Hepatocyte (in vitro differentiated cells): ENCODE data around the gene CAPN13. TPM values are rescaled to one million over a fixed set of nuclear protein-coding genes. Genes with fewer than 3 reads are reported as not detected.

Experiments
- DNase-seq: peaks from one replicate; pipeline ENCODE4 v3.0.0-alpha.2; 2016; ENCODE audit warnings: low spot score
- H2AFZ ChIP-seq: fragments of 200-600 bp; sonication (generic); 2 replicates; pipeline ENCODE4 v1.6.0; 2016; ENCODE audit warnings: antibody characterized with exemption, mild to moderate bottlenecking
- H3K27ac ChIP-seq: fragments of 200-600 bp; sonication (generic); 2 replicates; pipeline ENCODE4 v1.5.1; 2016; ENCODE audit warnings: mild to moderate bottlenecking
- H3K27me3 ChIP-seq: fragments of 200-600 bp; sonication (generic); 2 replicates; pipeline ENCODE4 v1.6.1; 2016
- H3K36me3 ChIP-seq: fragments of 200-600 bp; sonication (generic); replicated peaks from 2 replicates; pipeline ENCODE4 v1.5.1; 2016; ENCODE audit warnings: low read depth; ENCODE audit not compliant: insufficient read depth
- H3K4me1 ChIP-seq: fragments of 200-600 bp; sonication (generic); 2 replicates; pipeline ENCODE4 v1.5.1; 2016; ENCODE audit warnings: mild to moderate bottlenecking, moderate library complexity; ENCODE audit not compliant: insufficient read depth
- H3K4me2 ChIP-seq: fragments of 200-600 bp; sonication (generic); 2 replicates; pipeline ENCODE4 v1.6.0; 2016
- H3K4me3 ChIP-seq: fragments of 200-600 bp; sonication (generic); 2 replicates; pipeline ENCODE4 v1.5.1; 2016; ENCODE audit warnings: mild to moderate bottlenecking
- H3K79me2 ChIP-seq: fragments of 200-600 bp; sonication (generic); 2 replicates; pipeline ENCODE4 v1.6.0; 2017; ENCODE audit warnings: mild to moderate bottlenecking
- H3K9me2 ChIP-seq: fragments of 200-600 bp; sonication (generic); replicated peaks from 2 replicates; pipeline ENCODE4 v1.6.0; 2017; ENCODE audit warnings: mild to moderate bottlenecking; ENCODE audit not compliant: insufficient read depth
- H3K9me3 ChIP-seq: fragments of 200-600 bp; sonication (generic); 2 replicates; pipeline ENCODE4 v1.5.1; 2016; ENCODE audit warnings: low read depth, mild to moderate bottlenecking
- H4K20me1 ChIP-seq: fragments of 200-600 bp; sonication (generic); 2 replicates; pipeline ENCODE4 v1.6.0; 2016; ENCODE audit warnings: mild to moderate bottlenecking; ENCODE audit not compliant: insufficient read depth, poor library complexity, severe bottlenecking
- EZH2 ChIP-seq: fragments of 200-600 bp; sonication (generic); IDR thresholded peaks from 2 replicates; pipeline ENCODE4 v1.6.1; 2016; ENCODE audit warnings: antibody characterized with exemption, mild to moderate bottlenecking, borderline replicate concordance
- EZH2phosphoT487 ChIP-seq: fragments of 200-600 bp; sonication (generic); IDR thresholded peaks from one replicate; pipeline ENCODE4 v1.6.1; 2018; ENCODE audit warnings: antibody characterized with exemption, mild to moderate bottlenecking, low read depth, moderate library complexity; ENCODE audit not compliant: unreplicated experiment, severe bottlenecking
- WGBS: methylation state at CpG from one replicate; pipeline ENCODE4 v1.1.6; 2016; ENCODE audit warnings: low lambda C conversion rate; ENCODE audit errors: missing lambda C conversion rate; 5-methylcytosine and 5-hydroxymethylcytosine counted together
- polyA plus RNA-seq: library from polyadenylated mRNA; unstranded; fragments of >200 nt; fragmentation: Nextera tagmentation; extraction: Ambion mirVana; gene quantifications from 2 replicates; pipeline ENCODE4 v1.2.1, GENCODE V29; 2016
- total RNA-seq: library from RNA; depleted of rRNA; stranded (reverse); fragments of >200 nt; gene quantifications from 2 replicates; pipeline ENCODE4 v1.2.3, GENCODE V29; 2014
- TF ChIP-seq, protein P1 (sequence below): fragments of 200-600 bp; sonication (generic); IDR thresholded peaks from 2 replicates; pipeline ENCODE4 v1.5.1; 2016; ENCODE audit warnings: antibody characterized with exemption, mild to moderate bottlenecking; ENCODE audit not compliant: poor library complexity

The CAPN13 gene
- total and polyA plus RNA-seq, 2 experiments from 2014 or later: 5.9 to 6.0 TPM

- no peak for TF ChIP-seq EZH2phosphoT487
- TF ChIP-seq EZH2: no peak
- TF ChIP-seq, protein P1, sequence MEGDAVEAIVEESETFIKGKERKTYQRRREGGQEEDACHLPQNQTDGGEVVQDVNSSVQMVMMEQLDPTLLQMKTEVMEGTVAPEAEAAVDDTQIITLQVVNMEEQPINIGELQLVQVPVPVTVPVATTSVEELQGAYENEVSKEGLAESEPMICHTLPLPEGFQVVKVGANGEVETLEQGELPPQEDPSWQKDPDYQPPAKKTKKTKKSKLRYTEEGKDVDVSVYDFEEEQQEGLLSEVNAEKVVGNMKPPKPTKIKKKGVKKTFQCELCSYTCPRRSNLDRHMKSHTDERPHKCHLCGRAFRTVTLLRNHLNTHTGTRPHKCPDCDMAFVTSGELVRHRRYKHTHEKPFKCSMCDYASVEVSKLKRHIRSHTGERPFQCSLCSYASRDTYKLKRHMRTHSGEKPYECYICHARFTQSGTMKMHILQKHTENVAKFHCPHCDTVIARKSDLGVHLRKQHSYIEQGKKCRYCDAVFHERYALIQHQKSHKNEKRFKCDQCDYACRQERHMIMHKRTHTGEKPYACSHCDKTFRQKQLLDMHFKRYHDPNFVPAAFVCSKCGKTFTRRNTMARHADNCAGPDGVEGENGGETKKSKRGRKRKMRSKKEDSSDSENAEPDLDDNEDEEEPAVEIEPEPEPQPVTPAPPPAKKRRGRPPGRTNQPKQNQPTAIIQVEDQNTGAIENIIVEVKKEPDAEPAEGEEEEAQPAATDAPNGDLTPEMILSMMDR: no peak
- no peak for DNase-seq
- Histone ChIP-seq H3K4me2 (no peak overlapping the region), H3K79me2 (no peaks in the 10 kb centered on the region), H2AFZ (no peak overlapping the region), H3K4me3 (no peak overlapping the region), H3K9me2 (no peaks in the 10 kb centered on the region), H3K9me3 (no peaks in the 10 kb centered on the region), H4K20me1 (no peaks in the 10 kb centered on the region), H3K36me3 (no peaks in the 10 kb centered on the region), H3K27me3 (no peaks in the 10 kb centered on the region), H3K27ac (no peak overlapping the region), H3K4me1 (no peaks in the 10 kb centered on the region)
- WGBS: 86% methylated on average over 11 of the region's 11 CpGs
Measured at GRCh38 chr2:30678410-30679137, 128.7 kb downstream of the CAPN13 start.

- H3K27ac ChIP-seq: no peak overlapping the region
- no peak overlapping the region for H3K4me3 ChIP-seq
- no peaks in the 10 kb centered on the region for H3K9me3 ChIP-seq
- H3K79me2 ChIP-seq: no peaks in the 10 kb centered on the region
- no peaks in the 10 kb centered on the region for H3K4me1 ChIP-seq
- no peak overlapping the region for H3K4me2 ChIP-seq
- no peaks in the 10 kb centered on the region for H4K20me1 ChIP-seq
- no peak overlapping the region for H2AFZ ChIP-seq
- H3K36me3 ChIP-seq: no peaks in the 10 kb centered on the region
- 90% methylated on average over 5 of the region's 5 CpGs for WGBS
- TF ChIP-seq EZH2 (no peak), EZH2phosphoT487 (no peak)
- TF ChIP-seq, protein P1: no peak
- no peak for DNase-seq
- no peaks in the 10 kb centered on the region for H3K27me3 ChIP-seq
- H3K9me2 ChIP-seq: no peaks in the 10 kb centered on the region
Measured at GRCh38 chr2:30677861-30678385, 129.3 kb downstream of the CAPN13 start.

GRCh38 chr2:30677231-30677630 lies 130.0 kb downstream of the CAPN13 start:
- H3K79me2 ChIP-seq: no peaks in the 10 kb centered on the region
- H3K27me3 ChIP-seq: no peaks in the 10 kb centered on the region
- H2AFZ ChIP-seq: no peak overlapping the region
- no peaks in the 10 kb centered on the region for H3K36me3 ChIP-seq
- H3K27ac ChIP-seq: no peak overlapping the region
- H3K4me2 ChIP-seq: no peak overlapping the region
- no peak overlapping the region for H3K4me3 ChIP-seq
- H3K4me1 ChIP-seq: no peaks in the 10 kb centered on the region
- no peak for DNase-seq
- no peak for TF ChIP-seq EZH2
- TF ChIP-seq EZH2phosphoT487: no peak
- TF ChIP-seq, protein P1: no peak
- no peaks in the 10 kb centered on the region for H3K9me2 ChIP-seq
- H3K9me3 ChIP-seq: no peaks in the 10 kb centered on the region
- H4K20me1 ChIP-seq: no peaks in the 10 kb centered on the region

- no peaks in the 10 kb centered on the region for H3K79me2 ChIP-seq
- no peak overlapping the region for H3K4me3 ChIP-seq
- H3K9me2 ChIP-seq: no peaks in the 10 kb centered on the region
- H3K36me3 ChIP-seq: no peaks in the 10 kb centered on the region
- no peaks in the 10 kb centered on the region for H3K4me1 ChIP-seq
- no peaks in the 10 kb centered on the region for H3K27me3 ChIP-seq
- no peak for TF ChIP-seq EZH2
- TF ChIP-seq, protein P1: no peak
- no peak for TF ChIP-seq EZH2phosphoT487
- H3K27ac ChIP-seq: no peak overlapping the region
- no peak overlapping the region for H3K4me2 ChIP-seq
- DNase-seq: no peak
- H3K9me3 ChIP-seq: no peaks in the 10 kb centered on the region
- H2AFZ ChIP-seq: no peak overlapping the region
- WGBS: 89% methylated on average over 2 of the region's 2 CpGs
- H4K20me1 ChIP-seq: no peaks in the 10 kb centered on the region
Measured at GRCh38 chr2:30675758-30676157, 131.5 kb downstream of the CAPN13 start.
